SU-DHL-6 (cell line): Measurements from ENCODE around the gene RSPH3.

Source experiments
- H2AFZ ChIP-seq: fragments of 200-600 bp; sonication (generic); 2 replicates; pipeline ENCODE4 v1.6.1; 2014; ENCODE audit warnings: low read depth, mild to moderate bottlenecking, moderate library complexity, mixed read lengths, antibody characterized with exemption, low read length; ENCODE audit not compliant: severe bottlenecking
- H3F3A ChIP-seq: fragments of 200-600 bp; shearing (Covaris generic); 2 replicates; pipeline ENCODE4 v1.6.0; 2016; ENCODE audit warnings: antibody characterized with exemption, mild to moderate bottlenecking; ENCODE audit not compliant: insufficient read depth
- H3K27ac ChIP-seq: fragments of 200-600 bp; sonication (generic); 2 replicates; pipeline ENCODE4 v1.5.1; 2016; ENCODE audit warnings: low read depth, mild to moderate bottlenecking, low read length, moderate library complexity, mixed read lengths
- H3K27me3 ChIP-seq: fragments of 200-600 bp; sonication (generic), shearing (Covaris generic); 2 replicates; pipeline ENCODE4 v1.6.0; 2014; ENCODE audit warnings: mild to moderate bottlenecking, low read length
- H3K36me3 ChIP-seq: fragments of 200-600 bp; sonication (generic); 2 replicates; pipeline ENCODE4 v1.6.1; 2014; ENCODE audit warnings: mild to moderate bottlenecking, low read length, mixed read lengths
- H3K4me2 ChIP-seq: fragments of 300-600, 200-600 bp; shearing (Covaris generic), sonication (generic); 2 replicates; pipeline ENCODE4 v1.6.0; 2014; ENCODE audit warnings: low read length, low read depth, mild to moderate bottlenecking; ENCODE audit not compliant: poor library complexity, severe bottlenecking
- H3K4me3 ChIP-seq: fragments of 200-600 bp; sonication (generic); 2 replicates; pipeline ENCODE4 v1.5.1; 2014; ENCODE audit warnings: antibody characterized with exemption, low read length, mild to moderate bottlenecking, mixed read lengths; ENCODE audit not compliant: insufficient read depth, poor library complexity, severe bottlenecking
- H3K79me2 ChIP-seq: fragments of 200-600 bp; sonication (generic); 2 replicates; pipeline ENCODE4 v1.6.1; 2014; ENCODE audit warnings: mild to moderate bottlenecking, low read length, moderate library complexity; ENCODE audit not compliant: insufficient read depth
- H3K9ac ChIP-seq: fragments of 200-600 bp; sonication (generic); 2 replicates; pipeline ENCODE4 v1.7.0; 2014; ENCODE audit warnings: mild to moderate bottlenecking, low read length
- H3K9me2 ChIP-seq: fragments of 200-600 bp; sonication (generic); replicated peaks from 2 replicates; pipeline ENCODE4 v1.6.1; 2014; ENCODE audit warnings: low read length; ENCODE audit not compliant: insufficient read depth
- H3K9me3 ChIP-seq: fragments of 200-600 bp; sonication (generic); 2 replicates; pipeline ENCODE4 v1.6.1; 2014; ENCODE audit warnings: low read length, mixed read lengths; ENCODE audit not compliant: insufficient read depth
- H4K20me1 ChIP-seq: fragments of 200-600 bp; sonication (generic); 2 replicates; pipeline ENCODE4 v1.6.1; 2014; ENCODE audit warnings: low read depth, mild to moderate bottlenecking, antibody characterized with exemption, low read length, moderate library complexity, mixed read lengths
- EZH2phosphoT487 ChIP-seq: fragments of 200-600 bp; sonication (generic), shearing (Covaris generic); conservative IDR thresholded peaks from 2 replicates; pipeline ENCODE4 v1.6.1; 2018; ENCODE audit warnings: mild to moderate bottlenecking, antibody characterized with exemption, low read length, moderate library complexity, mixed read lengths
- TF ChIP-seq, protein P1 (sequence below): fragments of 200-600 bp; sonication (generic); IDR thresholded peaks from one replicate; pipeline ENCODE4 v1.5.1; 2017; ENCODE audit warnings: antibody characterized with exemption, mild to moderate bottlenecking, low read length, moderate library complexity; ENCODE audit not compliant: insufficient read depth, poor library complexity, severe bottlenecking

RSPH3 gene

DNA sequence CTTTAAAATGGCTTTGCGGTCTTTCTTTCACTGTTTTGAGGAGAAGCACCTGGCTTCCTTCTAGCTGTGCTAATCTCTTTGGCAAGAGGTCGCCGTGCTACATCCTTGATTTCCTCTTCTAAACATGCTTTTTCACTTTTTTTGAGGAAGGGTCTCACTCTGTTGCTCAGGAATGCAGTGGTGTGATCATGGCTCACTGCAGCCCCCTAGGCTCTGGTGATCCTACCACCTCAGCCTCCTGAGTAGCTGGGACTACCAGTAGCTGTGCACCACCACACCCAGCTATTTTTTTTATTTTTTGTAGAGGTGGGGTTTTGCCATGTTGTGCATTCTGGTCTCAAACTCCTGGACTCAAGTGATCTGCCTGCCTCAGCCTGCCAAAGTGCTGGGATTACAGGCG, 40.5 kb downstream of the RSPH3 start:
- Histone ChIP-seq H4K20me1 (no peaks in the 10 kb centered on the region), H3K27ac (no peak overlapping the region)

DNA sequence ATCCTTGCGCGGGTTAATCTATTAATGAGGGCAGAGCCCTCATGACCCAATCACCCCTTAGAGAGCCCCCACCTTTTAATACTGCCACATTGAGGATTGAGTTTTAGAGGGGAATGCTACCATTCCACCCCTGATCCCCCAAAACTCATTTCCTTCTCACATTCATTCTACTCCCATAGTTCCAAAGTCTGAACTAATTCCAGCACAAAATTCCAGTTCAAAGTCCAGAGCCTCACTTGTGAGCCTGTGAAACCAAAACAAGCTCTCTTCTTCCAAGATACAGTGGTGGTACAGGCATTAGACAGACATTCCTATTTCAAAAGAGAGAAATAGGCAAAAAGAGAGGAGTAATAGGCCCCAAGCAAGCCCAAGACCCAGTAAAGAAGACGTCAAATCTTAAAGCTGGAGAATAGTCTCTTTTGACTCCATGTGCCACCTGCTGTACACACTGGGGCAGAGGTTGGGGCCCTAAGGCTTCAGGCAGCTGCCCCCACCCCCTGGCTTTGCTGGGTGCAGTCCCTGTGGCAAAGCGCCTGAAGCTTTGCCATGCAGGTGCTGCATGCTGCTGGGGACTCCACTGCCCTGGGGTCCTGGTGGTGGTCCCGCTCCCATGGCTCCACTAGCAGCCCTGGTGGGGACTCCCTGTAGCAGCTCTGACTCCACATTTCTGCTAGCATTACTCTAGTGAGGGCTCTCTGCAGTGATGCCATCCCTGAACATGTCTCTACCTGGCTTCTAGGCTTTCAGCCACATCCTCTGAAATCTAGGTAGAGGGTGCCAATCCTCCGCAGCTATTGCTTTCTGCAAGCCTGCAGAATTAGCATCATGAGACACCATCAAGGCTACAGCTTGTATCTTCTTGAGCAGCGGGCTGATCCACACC, 41.3 kb downstream of the RSPH3 start:
- Histone ChIP-seq H4K20me1 (no peaks in the 10 kb centered on the region), H2AFZ (no peak overlapping the region), H3K79me2 (no peaks in the 10 kb centered on the region), H3K36me3 (no peaks in the 10 kb centered on the region), H3F3A (no peaks in the 10 kb centered on the region), H3K4me2 (no peak overlapping the region), H3K4me3 (no peak overlapping the region), H3K9me2 (no peaks in the 10 kb centered on the region), H3K27me3 (no peaks in the 10 kb centered on the region), H3K9ac (no peak overlapping the region), H3K27ac (no peak overlapping the region), H3K9me3 (no peaks in the 10 kb centered on the region)
- TF ChIP-seq, protein P1, sequence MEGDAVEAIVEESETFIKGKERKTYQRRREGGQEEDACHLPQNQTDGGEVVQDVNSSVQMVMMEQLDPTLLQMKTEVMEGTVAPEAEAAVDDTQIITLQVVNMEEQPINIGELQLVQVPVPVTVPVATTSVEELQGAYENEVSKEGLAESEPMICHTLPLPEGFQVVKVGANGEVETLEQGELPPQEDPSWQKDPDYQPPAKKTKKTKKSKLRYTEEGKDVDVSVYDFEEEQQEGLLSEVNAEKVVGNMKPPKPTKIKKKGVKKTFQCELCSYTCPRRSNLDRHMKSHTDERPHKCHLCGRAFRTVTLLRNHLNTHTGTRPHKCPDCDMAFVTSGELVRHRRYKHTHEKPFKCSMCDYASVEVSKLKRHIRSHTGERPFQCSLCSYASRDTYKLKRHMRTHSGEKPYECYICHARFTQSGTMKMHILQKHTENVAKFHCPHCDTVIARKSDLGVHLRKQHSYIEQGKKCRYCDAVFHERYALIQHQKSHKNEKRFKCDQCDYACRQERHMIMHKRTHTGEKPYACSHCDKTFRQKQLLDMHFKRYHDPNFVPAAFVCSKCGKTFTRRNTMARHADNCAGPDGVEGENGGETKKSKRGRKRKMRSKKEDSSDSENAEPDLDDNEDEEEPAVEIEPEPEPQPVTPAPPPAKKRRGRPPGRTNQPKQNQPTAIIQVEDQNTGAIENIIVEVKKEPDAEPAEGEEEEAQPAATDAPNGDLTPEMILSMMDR = peak; percentile 47
- no peak for TF ChIP-seq EZH2phosphoT487

More for the DNA sequence above, 40.5 kb downstream of the RSPH3 start:
- H3K9me2 ChIP-seq = no peaks in the 10 kb centered on the region
- no peak overlapping the region for H3K4me3 ChIP-seq
- H3K79me2 ChIP-seq = no peaks in the 10 kb centered on the region
- no peak overlapping the region for H3K9ac ChIP-seq
- no peaks in the 10 kb centered on the region for H3K27me3 ChIP-seq
- H3K9me3 ChIP-seq = no peaks in the 10 kb centered on the region
- no peak overlapping the region for H3K4me2 ChIP-seq
- H2AFZ ChIP-seq = no peak overlapping the region
- no peaks in the 10 kb centered on the region for H3K36me3 ChIP-seq
- TF ChIP-seq EZH2phosphoT487 = no peak
- TF ChIP-seq, protein P1 = no peak
- H3F3A ChIP-seq = no peaks in the 10 kb centered on the region

DNA sequence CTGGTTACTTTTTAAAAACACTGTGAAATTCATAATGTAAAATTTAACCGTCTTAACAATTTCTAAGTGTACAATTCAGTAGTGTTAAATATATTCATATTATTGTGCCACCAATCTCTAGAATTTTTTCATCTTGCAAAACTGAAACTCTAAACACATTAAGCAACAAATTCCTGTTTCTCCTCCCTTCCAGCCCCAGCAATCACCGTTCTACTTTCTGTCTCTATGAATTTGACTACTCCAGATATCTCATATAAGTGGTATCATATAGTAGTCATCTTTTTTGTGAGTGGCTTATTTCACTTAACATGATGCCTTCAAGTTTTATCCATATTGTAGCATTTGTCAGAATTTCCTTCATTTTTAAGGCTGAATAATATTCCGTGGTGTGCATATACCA, 44.7 kb downstream of the RSPH3 start:
- Histone ChIP-seq H3K9me2 (no peaks in the 10 kb centered on the region), H3K4me2 (no peak overlapping the region), H3K27me3 (no peaks in the 10 kb centered on the region), H3K79me2 (no peaks in the 10 kb centered on the region), H4K20me1 (no peaks in the 10 kb centered on the region), H3F3A (no peaks in the 10 kb centered on the region), H3K4me3 (no peak overlapping the region), H3K9ac (no peak overlapping the region), H3K27ac (no peak overlapping the region), H3K36me3 (no peaks in the 10 kb centered on the region), H3K9me3 (no peaks in the 10 kb centered on the region), H2AFZ (no peak overlapping the region)
- TF ChIP-seq, protein P1 = no peak
- TF ChIP-seq EZH2phosphoT487 = no peak
